Bronchial epithelial cell (primary cell): ENCODE data around the gene GLB1L3. TPM values are rescaled to one million over a fixed set of nuclear protein-coding genes. Genes with fewer than 3 reads are reported as not detected.
A peak's percentile ranks its signal among the peaks of the same experiment; 100 is the strongest.

ENCODE experiments used
- DNase-seq: peaks from one replicate; pipeline ENCODE4 v3.0.0-alpha.2; 2010; ENCODE audit warnings: low read depth
- FAIRE-seq: peaks from 2 replicates; lab custom pipeline; 2011; peaks lifted over from hg19 to GRCh38; lab: Jason Lieb, UNC
- H3K27me3 ChIP-seq: 2 replicates; pipeline ENCODE4 v1.5.1; 2011; ENCODE audit warnings: low read length; ENCODE audit not compliant: control insufficient read depth, insufficient read depth
- H3K36me3 ChIP-seq: 2 replicates; pipeline ENCODE4 v1.5.1; 2011; ENCODE audit warnings: low read length; ENCODE audit not compliant: control insufficient read depth, insufficient read depth
- H3K4me3 ChIP-seq: 2 replicates; pipeline ENCODE4 v1.5.1; 2011; ENCODE audit warnings: mild to moderate bottlenecking, low read depth, low read length, control low read depth
- CTCF ChIP-seq: IDR thresholded peaks from 2 replicates; pipeline ENCODE4 v1.5.1; 2011; ENCODE audit warnings: mild to moderate bottlenecking, moderate library complexity, low read length, control low read depth, inconsistent platforms; ENCODE audit not compliant: insufficient read depth, severe bottlenecking
- total RNA-seq: library from RNA; depleted of rRNA; stranded (reverse); fragments of >200 nt; gene quantifications from 2 replicates; pipeline ENCODE4 v1.2.1, GENCODE V29; 2014

The GLB1L3 gene
- total RNA-seq, 1 donor from 2014 or later = 2.1 TPM

- DNase-seq = no peak
- no peak for TF ChIP-seq CTCF
- no peaks in the 10 kb centered on the region for H3K36me3 ChIP-seq
- no peak for FAIRE-seq
- no peaks in the 10 kb centered on the region for H3K27me3 ChIP-seq
- H3K4me3 ChIP-seq = no peak overlapping the region
Observed at GRCh38 chr11:134345237-134345550, 69.0 kb downstream of the GLB1L3 start.

- no peak for FAIRE-seq
Observed at GRCh38 chr11:134346101-134346975, 70.2 kb downstream of the GLB1L3 start.

GRCh38 chr11:134346976-134347350 lies 70.8 kb downstream of the GLB1L3 start:
- H3K36me3 ChIP-seq = no peaks in the 10 kb centered on the region
- DNase-seq (no peak), FAIRE-seq (no peak)
- H3K4me3 ChIP-seq = no peak overlapping the region
- H3K27me3 ChIP-seq = no peaks in the 10 kb centered on the region
- TF ChIP-seq CTCF = no peak

More at GRCh38 chr11:134346101-134346975, 70.2 kb downstream of the GLB1L3 start:
- no peak for DNase-seq
- TF ChIP-seq CTCF = no peak
- no peak overlapping the region for H3K4me3 ChIP-seq
- no peaks in the 10 kb centered on the region for H3K27me3 ChIP-seq
- H3K36me3 ChIP-seq = no peaks in the 10 kb centered on the region

GRCh38 chr11:134347441-134347840 lies 71.3 kb downstream of the GLB1L3 start:
- H3K4me3 ChIP-seq = no peak overlapping the region
- peak; percentile 58 for FAIRE-seq
- DNase-seq = no peak
- H3K27me3 ChIP-seq = no peaks in the 10 kb centered on the region
- TF ChIP-seq CTCF = no peak
- H3K36me3 ChIP-seq = no peaks in the 10 kb centered on the region

- no peak for TF ChIP-seq CTCF
- Histone ChIP-seq H3K36me3 (no peaks in the 10 kb centered on the region), H3K4me3 (no peak overlapping the region), H3K27me3 (no peaks in the 10 kb centered on the region)
- FAIRE-seq (no peak), DNase-seq (no peak)
Observed at GRCh38 chr11:134349109-134349801, 73.1 kb downstream of the GLB1L3 start.
